Measurements from ENCODE around the gene NFKBIE. TPM values are rescaled to one million over a fixed set of nuclear protein-coding genes. Genes with fewer than 3 reads are reported as not detected.
A peak's percentile ranks its signal among the peaks of the same experiment; 100 is the strongest.

NFKBIE gene
- total and polyA plus RNA-seq, 2 of the 13 experiments (the other 11 are each of a cell fraction or from before 2014, with no cell fraction given), result 6.7 to 14.5 TPM

DNA sequence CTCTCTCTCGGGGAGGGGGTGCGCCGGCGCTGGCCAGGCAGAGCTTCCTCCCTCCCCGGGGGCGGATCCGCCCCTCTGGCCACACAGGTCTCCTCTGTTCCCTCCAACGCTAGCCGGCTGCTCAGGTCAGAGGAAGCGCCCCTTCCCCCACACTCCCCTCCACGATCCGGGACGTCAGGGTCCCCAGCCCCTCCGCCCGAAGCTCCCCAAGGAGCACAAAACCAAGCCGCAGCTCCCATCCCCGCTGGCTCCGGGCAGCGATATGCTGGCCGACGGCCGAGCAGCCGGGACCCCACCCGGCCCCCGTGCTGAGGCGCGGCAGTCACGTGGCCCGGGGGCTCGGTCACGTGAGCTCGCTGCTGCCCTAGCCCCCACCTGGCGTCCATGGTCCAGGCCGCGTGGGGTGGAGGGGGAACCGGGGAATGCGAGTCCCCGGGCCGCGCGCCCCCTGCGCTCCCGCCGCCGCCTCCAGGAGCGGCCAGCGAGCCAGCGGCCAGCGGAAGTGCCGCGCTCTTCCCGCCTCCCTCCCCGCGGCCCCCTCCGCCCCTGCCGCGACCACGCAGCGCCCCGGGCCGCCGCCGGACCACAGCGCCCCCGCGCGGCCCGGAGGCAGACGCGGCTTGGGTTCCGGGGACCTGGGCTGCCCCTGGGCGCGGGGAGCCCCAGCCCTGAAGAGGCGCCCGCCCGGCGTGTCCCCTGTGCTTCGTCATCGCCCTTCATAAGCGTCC, 8.2 kb downstream of the NFKBIE start, which contains the start of gene SLC35B2 (continued):
- TF ChIP-seq, protein P1, sequence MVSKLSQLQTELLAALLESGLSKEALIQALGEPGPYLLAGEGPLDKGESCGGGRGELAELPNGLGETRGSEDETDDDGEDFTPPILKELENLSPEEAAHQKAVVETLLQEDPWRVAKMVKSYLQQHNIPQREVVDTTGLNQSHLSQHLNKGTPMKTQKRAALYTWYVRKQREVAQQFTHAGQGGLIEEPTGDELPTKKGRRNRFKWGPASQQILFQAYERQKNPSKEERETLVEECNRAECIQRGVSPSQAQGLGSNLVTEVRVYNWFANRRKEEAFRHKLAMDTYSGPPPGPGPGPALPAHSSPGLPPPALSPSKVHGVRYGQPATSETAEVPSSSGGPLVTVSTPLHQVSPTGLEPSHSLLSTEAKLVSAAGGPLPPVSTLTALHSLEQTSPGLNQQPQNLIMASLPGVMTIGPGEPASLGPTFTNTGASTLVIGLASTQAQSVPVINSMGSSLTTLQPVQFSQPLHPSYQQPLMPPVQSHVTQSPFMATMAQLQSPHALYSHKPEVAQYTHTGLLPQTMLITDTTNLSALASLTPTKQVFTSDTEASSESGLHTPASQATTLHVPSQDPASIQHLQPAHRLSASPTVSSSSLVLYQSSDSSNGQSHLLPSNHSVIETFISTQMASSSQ (IDR thresholded peaks at IDR 0.05; ENCODE audit: low read depth), result no peak
- TF ChIP-seq, protein P1 (CRISPR knock-in tag; IDR thresholded peaks at IDR 0.05; ENCODE audit: borderline replicate concordance), result peak; percentile 71
- TF ChIP-seq ZNF775 (CRISPR knock-in tag; IDR thresholded peaks at IDR 0.05; ENCODE audit: borderline replicate concordance), result peak; percentile 25; the same call in 1 of the 2 replicates
- peak; percentile 79 for TF ChIP-seq PHF20 (CRISPR knock-in tag; IDR thresholded peaks at IDR 0.05)
- peak; percentile 99 for TF ChIP-seq ZNF543 (CRISPR knock-in tag; IDR thresholded peaks at IDR 0.05)
- peak; percentile 52; the same call in 1 of the 2 replicates for TF ChIP-seq ZFP36L1 (CRISPR knock-in tag; IDR thresholded peaks at IDR 0.05)
- TF ChIP-seq REL (CRISPR knock-in tag; conservative IDR thresholded peaks at IDR 0.05), result peak; percentile 87; the same call in 1 of the 2 replicates
- peak; percentile 95 for TF ChIP-seq ASH2L (IDR thresholded peaks at IDR 0.05; ENCODE audit: insufficient read length, low read depth, low read length)
- TF ChIP-seq ZFY (CRISPR knock-in tag; IDR thresholded peaks at IDR 0.05), result peak; percentile 85
- peak; percentile 23; the same call in 1 of the 2 replicates for TF ChIP-seq ZNF878 (CRISPR knock-in tag; IDR thresholded peaks at IDR 0.05)
- peak; percentile 28; the same call in 1 of the 2 replicates for TF ChIP-seq FOSL2 (CRISPR knock-in tag; IDR thresholded peaks at IDR 0.05)
- peak; percentile 79; the same call in 1 of the 2 replicates for TF ChIP-seq NR2C2 (CRISPR knock-in tag; IDR thresholded peaks at IDR 0.05; ENCODE audit: borderline replicate concordance)
- no peak; the same call in none of the 2 replicates for TF ChIP-seq ZNF124 (CRISPR knock-in tag; IDR thresholded peaks at IDR 0.05)
- TF ChIP-seq, protein P2, sequence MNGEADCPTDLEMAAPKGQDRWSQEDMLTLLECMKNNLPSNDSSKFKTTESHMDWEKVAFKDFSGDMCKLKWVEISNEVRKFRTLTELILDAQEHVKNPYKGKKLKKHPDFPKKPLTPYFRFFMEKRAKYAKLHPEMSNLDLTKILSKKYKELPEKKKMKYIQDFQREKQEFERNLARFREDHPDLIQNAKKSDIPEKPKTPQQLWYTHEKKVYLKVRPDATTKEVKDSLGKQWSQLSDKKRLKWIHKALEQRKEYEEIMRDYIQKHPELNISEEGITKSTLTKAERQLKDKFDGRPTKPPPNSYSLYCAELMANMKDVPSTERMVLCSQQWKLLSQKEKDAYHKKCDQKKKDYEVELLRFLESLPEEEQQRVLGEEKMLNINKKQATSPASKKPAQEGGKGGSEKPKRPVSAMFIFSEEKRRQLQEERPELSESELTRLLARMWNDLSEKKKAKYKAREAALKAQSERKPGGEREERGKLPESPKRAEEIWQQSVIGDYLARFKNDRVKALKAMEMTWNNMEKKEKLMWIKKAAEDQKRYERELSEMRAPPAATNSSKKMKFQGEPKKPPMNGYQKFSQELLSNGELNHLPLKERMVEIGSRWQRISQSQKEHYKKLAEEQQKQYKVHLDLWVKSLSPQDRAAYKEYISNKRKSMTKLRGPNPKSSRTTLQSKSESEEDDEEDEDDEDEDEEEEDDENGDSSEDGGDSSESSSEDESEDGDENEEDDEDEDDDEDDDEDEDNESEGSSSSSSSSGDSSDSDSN (CRISPR knock-in tag; IDR thresholded peaks at IDR 0.05), result peak; percentile 92
- TF ChIP-seq ZNF326 (CRISPR knock-in tag; IDR thresholded peaks at IDR 0.05; ENCODE audit: borderline replicate concordance), result no peak; the same call in 1 of the 2 replicates
- TF ChIP-seq CREM (IDR thresholded peaks at IDR 0.05), result no peak
- TF ChIP-seq CREM (CRISPR knock-in tag; IDR thresholded peaks at IDR 0.05), result no peak
- no peak for TF ChIP-seq RFX1 (IDR thresholded peaks at IDR 0.05)
- TF ChIP-seq SP5 (CRISPR knock-in tag; IDR thresholded peaks at IDR 0.05; ENCODE audit: borderline replicate concordance, low read depth), result peak; percentile 46
- TF ChIP-seq MED13 (CRISPR knock-in tag; IDR thresholded peaks at IDR 0.05), result no peak
- peak; percentile 97; the same call in 1 of the 2 replicates for TF ChIP-seq ZNF451 (CRISPR knock-in tag; IDR thresholded peaks at IDR 0.05)
- TF ChIP-seq, protein P3, sequence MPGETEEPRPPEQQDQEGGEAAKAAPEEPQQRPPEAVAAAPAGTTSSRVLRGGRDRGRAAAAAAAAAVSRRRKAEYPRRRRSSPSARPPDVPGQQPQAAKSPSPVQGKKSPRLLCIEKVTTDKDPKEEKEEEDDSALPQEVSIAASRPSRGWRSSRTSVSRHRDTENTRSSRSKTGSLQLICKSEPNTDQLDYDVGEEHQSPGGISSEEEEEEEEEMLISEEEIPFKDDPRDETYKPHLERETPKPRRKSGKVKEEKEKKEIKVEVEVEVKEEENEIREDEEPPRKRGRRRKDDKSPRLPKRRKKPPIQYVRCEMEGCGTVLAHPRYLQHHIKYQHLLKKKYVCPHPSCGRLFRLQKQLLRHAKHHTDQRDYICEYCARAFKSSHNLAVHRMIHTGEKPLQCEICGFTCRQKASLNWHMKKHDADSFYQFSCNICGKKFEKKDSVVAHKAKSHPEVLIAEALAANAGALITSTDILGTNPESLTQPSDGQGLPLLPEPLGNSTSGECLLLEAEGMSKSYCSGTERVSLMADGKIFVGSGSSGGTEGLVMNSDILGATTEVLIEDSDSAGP (CRISPR knock-in tag; IDR thresholded peaks at IDR 0.05; ENCODE audit: borderline replicate concordance), result peak; percentile 97
- TF ChIP-seq RXRA (CRISPR knock-in tag; IDR thresholded peaks at IDR 0.05), result peak; percentile 88

All from HepG2 (cell line).